SIG-M5 treated with dmso at 0.1 percent for 504 hours (cell line): ENCODE results near the gene CHRNA5.

Experiments used
- DNase-seq: peaks from one replicate; lab custom pipeline; 2025; ENCODE audit not compliant: unreplicated experiment; lab: John Stamatoyannopoulos, UW

Gene CHRNA5

GRCh38 chr15:78636378-78636859 lies 71.1 kb downstream of the CHRNA5 start:
- DNase-seq, result no peak

GRCh38 chr15:78637776-78638435 lies 72.6 kb downstream of the CHRNA5 start:
- DNase-seq, result no peak

GRCh38 chr15:78638658-78639314 lies 73.5 kb downstream of the CHRNA5 start:
- DNase-seq, result peak; percentile 40

GRCh38 chr15:78640527-78641101 lies 75.3 kb downstream of the CHRNA5 start:
- DNase-seq, result no peak

GRCh38 chr15:78641102-78641748 lies 75.9 kb downstream of the CHRNA5 start, which contains the start of gene CHRNB4:
TSS of gene CHRNB4 (minus strand) at chr15:78641210. CDS start at chr15:78641133, 77 bp downstream.
- no peak for DNase-seq

- DNase-seq, result no peak
These were observed 76.5 kb downstream of the CHRNA5 start for GRCh38 chr15:78641749-78642275.

- no peak for DNase-seq
These were observed 77.0 kb downstream of the CHRNA5 start for GRCh38 chr15:78642331-78642730.
